H4 (cell line): ENCODE results near the gene CDC20. TPM values are rescaled to one million over a fixed set of nuclear protein-coding genes. Genes with fewer than 3 reads are reported as not detected.
A peak's percentile ranks its signal among the peaks of the same experiment; 100 is the strongest.

ENCODE experiments used
- DNase-seq: peaks from one replicate; pipeline ENCODE4 v3.0.0-alpha.2; 2015; ENCODE audit warnings: low spot score
- total RNA-seq: library from RNA; depleted of rRNA; stranded (reverse); fragments of >200 nt; shearing (Covaris generic); gene quantifications from 2 replicates; pipeline ENCODE4 v1.2.3, GENCODE V29; 2014

The CDC20 gene
- total RNA-seq, 1 experiment from 2014 or later, result 327 TPM

GRCh38 chr1:43329995-43330751 is 28.6 kb upstream of the CDC20 start:
- DNase-seq, result peak; percentile 74

- DNase-seq, result no peak
These were observed 27.1 kb upstream of the CDC20 start for GRCh38 chr1:43331688-43332087.

- DNase-seq, result no peak
These were observed 24.2 kb upstream of the CDC20 start for GRCh38 chr1:43334453-43335205.

GRCh38 chr1:43337588-43337987 is 21.2 kb upstream of the CDC20 start, which contains the start of gene MPL:
TSS of gene MPL (plus strand) at chr1:43337818. CDS start at chr1:43337849, 31 bp downstream.
- no peak for DNase-seq

- DNase-seq, result no peak
These were observed 20.8 kb upstream of the CDC20 start for GRCh38 chr1:43338001-43338400.

GRCh38 chr1:43339584-43340232 is 19.1 kb upstream of the CDC20 start:
- no peak for DNase-seq

- DNase-seq, result no peak
These were observed 18.2 kb upstream of the CDC20 start for GRCh38 chr1:43340559-43340958.

GRCh38 chr1:43344267-43344850 is 14.4 kb upstream of the CDC20 start:
- no peak for DNase-seq

GRCh38 chr1:43345120-43345519 is 13.7 kb upstream of the CDC20 start:
- DNase-seq, result no peak

GRCh38 chr1:43346636-43347035 is 12.1 kb upstream of the CDC20 start:
- DNase-seq, result no peak

GRCh38 chr1:43348343-43348808 is 10.4 kb upstream of the CDC20 start:
- no peak for DNase-seq

GRCh38 chr1:43348809-43349593 is 9.8 kb upstream of the CDC20 start:
- DNase-seq, result peak; percentile 83

GRCh38 chr1:43349594-43350306 is 9.0 kb upstream of the CDC20 start:
- peak; percentile 77 for DNase-seq

GRCh38 chr1:43350976-43351375 is 7.8 kb upstream of the CDC20 start:
- DNase-seq, result no peak

GRCh38 chr1:43351421-43352350 is 7.1 kb upstream of the CDC20 start:
- no peak for DNase-seq

- no peak for DNase-seq
These were observed 6.5 kb upstream of the CDC20 start for GRCh38 chr1:43352351-43352705.

GRCh38 chr1:43352881-43353280 is 5.9 kb upstream of the CDC20 start:
- no peak for DNase-seq

- no peak for DNase-seq
These were observed 4.3 kb upstream of the CDC20 start for GRCh38 chr1:43354471-43354870.

GRCh38 chr1:43354936-43355335 is 3.8 kb upstream of the CDC20 start:
- DNase-seq, result no peak

GRCh38 chr1:43357251-43357650 is 1.5 kb upstream of the CDC20 start:
- DNase-seq, result no peak
